ENCODE data around the gene BRSK2. TPM values are rescaled to one million over a fixed set of nuclear protein-coding genes. Genes with fewer than 3 reads are reported as not detected.

Gene BRSK2
- total RNA-seq, 1 donor from 2014 or later = 1.7 TPM

DNA sequence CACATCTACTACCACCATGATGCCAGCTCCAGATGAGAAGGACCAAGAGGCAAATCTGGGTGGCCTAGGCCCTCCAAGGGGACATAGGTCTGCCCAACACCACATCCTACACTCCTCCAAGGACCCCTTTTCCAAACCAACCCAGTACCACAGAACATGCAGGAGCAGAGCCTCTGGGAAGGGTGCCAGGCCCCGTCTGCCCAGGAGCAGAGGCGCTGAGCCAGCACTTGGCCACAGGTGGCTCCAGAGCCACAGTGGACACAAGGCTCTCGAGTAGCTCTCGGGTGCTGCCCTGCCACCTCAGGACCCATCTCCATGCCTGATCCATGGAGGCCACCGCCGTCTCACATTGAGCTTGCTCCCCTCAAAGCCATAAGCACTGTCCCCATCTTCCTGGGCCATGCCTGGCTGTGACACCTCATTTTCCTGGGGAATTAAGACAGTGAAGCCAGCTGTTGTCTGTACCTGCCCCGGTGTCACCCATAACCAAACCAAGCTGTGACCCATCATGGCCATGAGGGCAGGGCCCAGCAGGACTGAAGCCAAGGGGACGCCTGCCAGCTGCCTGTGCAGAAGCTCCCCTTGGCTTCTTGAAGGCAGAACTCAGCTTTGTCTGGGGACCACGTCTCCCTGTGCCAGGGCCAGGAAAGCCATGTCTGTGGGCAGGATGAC is 89.4 kb downstream of the BRSK2 start:
- Mint-ChIP-seq H3K27ac (ENCODE audit: unreplicated experiment) (no peak overlapping the region), H3K36me3 (ENCODE audit: unreplicated experiment) (peaks cover 26% of the 10 kb centered on the region), H3K4me1 (ENCODE audit: unreplicated experiment) (peaks cover 4% of the 10 kb centered on the region), H3K4me3 (ENCODE audit: unreplicated experiment) (no peak overlapping the region), H3K9me3 (ENCODE audit: unreplicated experiment) (no peaks in the 10 kb centered on the region), H3K27me3 (ENCODE audit: unreplicated experiment) (no peaks in the 10 kb centered on the region)
- TF ChIP-seq, protein P1, sequence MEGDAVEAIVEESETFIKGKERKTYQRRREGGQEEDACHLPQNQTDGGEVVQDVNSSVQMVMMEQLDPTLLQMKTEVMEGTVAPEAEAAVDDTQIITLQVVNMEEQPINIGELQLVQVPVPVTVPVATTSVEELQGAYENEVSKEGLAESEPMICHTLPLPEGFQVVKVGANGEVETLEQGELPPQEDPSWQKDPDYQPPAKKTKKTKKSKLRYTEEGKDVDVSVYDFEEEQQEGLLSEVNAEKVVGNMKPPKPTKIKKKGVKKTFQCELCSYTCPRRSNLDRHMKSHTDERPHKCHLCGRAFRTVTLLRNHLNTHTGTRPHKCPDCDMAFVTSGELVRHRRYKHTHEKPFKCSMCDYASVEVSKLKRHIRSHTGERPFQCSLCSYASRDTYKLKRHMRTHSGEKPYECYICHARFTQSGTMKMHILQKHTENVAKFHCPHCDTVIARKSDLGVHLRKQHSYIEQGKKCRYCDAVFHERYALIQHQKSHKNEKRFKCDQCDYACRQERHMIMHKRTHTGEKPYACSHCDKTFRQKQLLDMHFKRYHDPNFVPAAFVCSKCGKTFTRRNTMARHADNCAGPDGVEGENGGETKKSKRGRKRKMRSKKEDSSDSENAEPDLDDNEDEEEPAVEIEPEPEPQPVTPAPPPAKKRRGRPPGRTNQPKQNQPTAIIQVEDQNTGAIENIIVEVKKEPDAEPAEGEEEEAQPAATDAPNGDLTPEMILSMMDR (IDR thresholded peaks at IDR 0.05) = no peak
- DNase-seq (ENCODE audit: extremely low spot score, unreplicated experiment) = no peak

DNA sequence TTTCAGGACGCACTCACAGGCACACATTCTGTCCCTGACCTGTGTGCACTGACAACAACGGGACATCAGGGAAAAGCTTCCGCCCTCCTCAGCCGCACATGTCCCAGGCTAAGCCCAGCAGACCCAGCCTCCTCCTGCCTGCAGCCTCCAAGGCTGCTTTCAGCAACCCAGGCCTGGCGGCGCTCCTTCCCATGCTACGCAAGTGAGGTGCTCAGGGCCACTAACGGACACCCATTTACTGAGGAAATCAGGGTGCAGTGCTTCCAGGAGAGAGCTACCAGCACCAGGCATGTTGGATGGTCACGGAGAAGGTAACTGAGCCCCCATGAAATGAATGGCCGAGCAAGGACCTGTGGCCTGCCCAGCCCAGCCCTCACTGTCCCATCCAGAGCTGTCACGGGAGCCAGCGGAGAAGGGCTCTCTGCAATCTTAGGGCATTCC is 90.0 kb downstream of the BRSK2 start:
- DNase-seq (ENCODE audit: extremely low spot score, unreplicated experiment) = no peak
- H3K27ac Mint-ChIP-seq (ENCODE audit: unreplicated experiment) = no peak overlapping the region
- H3K4me1 Mint-ChIP-seq (ENCODE audit: unreplicated experiment) = peaks cover 6% of the 10 kb centered on the region
- H3K27me3 Mint-ChIP-seq (ENCODE audit: unreplicated experiment) = no peaks in the 10 kb centered on the region
- H3K4me3 Mint-ChIP-seq (ENCODE audit: unreplicated experiment) = no peak overlapping the region
- peaks cover 24% of the 10 kb centered on the region for H3K36me3 Mint-ChIP-seq (ENCODE audit: unreplicated experiment)
- H3K9me3 Mint-ChIP-seq (ENCODE audit: unreplicated experiment) = no peaks in the 10 kb centered on the region
- TF ChIP-seq, protein P1 (IDR thresholded peaks at IDR 0.05) = no peak

DNA sequence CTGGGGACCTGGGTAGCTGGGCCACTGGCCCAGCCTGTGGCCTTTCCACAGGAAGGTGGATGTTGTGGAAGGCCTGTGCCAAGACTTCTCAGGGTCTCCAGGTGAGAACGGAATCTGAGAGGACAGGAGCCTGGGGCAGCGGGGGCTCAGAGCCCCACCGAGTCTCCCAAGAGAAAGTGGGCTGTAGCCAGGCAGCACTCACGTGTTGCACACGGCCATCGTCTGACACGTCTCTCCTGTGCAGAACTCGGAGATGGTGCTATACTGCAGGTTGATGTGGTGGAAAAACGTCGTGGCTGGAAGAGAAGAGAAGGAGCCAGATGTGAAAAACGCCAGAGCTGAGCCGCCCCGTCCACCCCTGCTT is 90.4 kb downstream of the BRSK2 start:
- TF ChIP-seq, protein P1 (IDR thresholded peaks at IDR 0.05) = no peak
- Mint-ChIP-seq H3K36me3 (ENCODE audit: unreplicated experiment) (peaks cover 24% of the 10 kb centered on the region), H3K4me1 (ENCODE audit: unreplicated experiment) (peaks cover 10% of the 10 kb centered on the region), H3K9me3 (ENCODE audit: unreplicated experiment) (no peaks in the 10 kb centered on the region), H3K27me3 (ENCODE audit: unreplicated experiment) (no peaks in the 10 kb centered on the region), H3K4me3 (ENCODE audit: unreplicated experiment) (no peak overlapping the region), H3K27ac (ENCODE audit: unreplicated experiment) (no peak overlapping the region)
- no peak for DNase-seq (ENCODE audit: extremely low spot score, unreplicated experiment)

DNA sequence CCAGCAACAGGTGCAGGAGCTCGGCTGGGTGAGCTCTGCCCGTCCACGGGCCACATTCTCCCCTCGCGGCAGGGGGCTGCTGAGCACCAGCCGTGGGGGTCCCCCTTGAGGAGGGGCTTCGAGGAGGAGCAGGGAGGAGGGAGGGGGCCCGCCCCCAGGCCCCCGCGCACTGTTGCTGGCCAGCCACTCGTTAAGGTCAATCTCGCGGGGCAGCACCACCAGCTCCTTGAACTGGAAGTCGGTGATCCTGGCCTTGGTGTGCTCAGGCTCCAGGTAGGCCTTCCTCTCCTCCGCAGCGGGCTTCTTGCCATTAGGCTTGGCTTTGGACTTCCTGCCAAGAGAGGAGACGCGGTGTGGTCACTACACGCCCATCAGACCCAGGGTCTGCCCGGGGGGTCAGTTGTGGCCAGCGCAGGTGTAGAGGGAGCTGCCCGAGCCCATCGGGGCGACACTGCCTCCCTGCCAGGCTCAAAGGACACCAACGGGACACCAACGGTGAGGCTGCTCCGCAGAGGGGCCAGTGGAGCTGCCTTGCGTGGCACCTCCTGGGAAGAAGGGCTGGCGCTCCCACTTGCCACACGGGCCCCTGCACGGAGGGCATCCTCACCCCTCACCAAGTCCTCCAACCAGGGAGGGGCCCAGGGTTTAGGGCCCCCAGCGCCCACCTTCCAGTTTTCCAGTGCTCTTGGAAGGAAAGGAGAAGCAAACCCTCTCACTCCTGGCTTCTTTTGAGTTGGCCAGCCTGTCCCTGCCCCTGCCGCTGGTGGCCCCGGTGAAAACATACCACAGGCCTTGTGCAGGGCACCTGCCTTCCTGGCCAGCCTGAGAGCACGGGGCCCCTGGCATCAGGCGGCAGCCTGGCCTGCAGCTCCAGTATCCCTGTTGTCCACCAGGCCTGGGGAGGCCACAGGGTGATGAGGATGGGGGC is 91.1 kb downstream of the BRSK2 start:
- Mint-ChIP-seq H3K36me3 (ENCODE audit: unreplicated experiment) (peaks cover 20% of the 10 kb centered on the region), H3K4me3 (ENCODE audit: unreplicated experiment) (no peak overlapping the region), H3K9me3 (ENCODE audit: unreplicated experiment) (no peaks in the 10 kb centered on the region), H3K27ac (ENCODE audit: unreplicated experiment) (no peak overlapping the region), H3K4me1 (ENCODE audit: unreplicated experiment) (peaks cover 16% of the 10 kb centered on the region), H3K27me3 (ENCODE audit: unreplicated experiment) (no peaks in the 10 kb centered on the region)
- DNase-seq (ENCODE audit: extremely low spot score, unreplicated experiment) = no peak
- TF ChIP-seq, protein P1 (IDR thresholded peaks at IDR 0.05) = no peak

DNA sequence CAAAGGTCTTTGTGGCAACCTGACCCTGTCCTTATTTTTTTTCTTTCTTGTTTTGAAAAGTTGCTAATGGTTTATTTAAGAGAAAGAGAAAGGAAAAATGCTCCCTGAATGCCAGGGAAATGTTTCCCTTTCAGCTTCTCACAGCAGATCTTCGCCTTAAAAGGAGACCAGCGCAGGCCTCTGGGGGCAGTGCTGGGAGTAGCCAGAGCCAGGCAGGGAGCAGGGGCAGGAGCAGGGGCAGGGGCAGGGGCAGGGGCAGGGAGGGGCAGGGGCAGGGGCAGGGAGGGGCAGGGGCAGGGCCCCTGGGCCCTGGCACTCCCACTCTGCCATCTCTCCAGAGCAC is 91.7 kb downstream of the BRSK2 start:
- no peak for DNase-seq (ENCODE audit: extremely low spot score, unreplicated experiment)
- Mint-ChIP-seq H3K27me3 (ENCODE audit: unreplicated experiment) (no peaks in the 10 kb centered on the region), H3K36me3 (ENCODE audit: unreplicated experiment) (peaks cover 18% of the 10 kb centered on the region), H3K9me3 (ENCODE audit: unreplicated experiment) (no peaks in the 10 kb centered on the region), H3K4me3 (ENCODE audit: unreplicated experiment) (no peak overlapping the region), H3K27ac (ENCODE audit: unreplicated experiment) (no peak overlapping the region), H3K4me1 (ENCODE audit: unreplicated experiment) (peaks cover 16% of the 10 kb centered on the region)
- TF ChIP-seq, protein P1 (IDR thresholded peaks at IDR 0.05) = no peak

Data from osteocyte (in vitro differentiated cells).